GM06990 (cell line): ENCODE measurements around the gene ENOX1.

Experiments
- DNase-seq: peaks from one replicate; pipeline ENCODE4 v3.0.0-alpha.2; 2011; ENCODE audit not compliant: insufficient read length; ENCODE audit errors: extremely low read depth
- H3K27me3 ChIP-seq: replicated peaks from 2 replicates; pipeline ENCODE4 v1.6.0; 2011; ENCODE audit warnings: low read length; ENCODE audit not compliant: control insufficient read depth, insufficient read depth
- H3K36me3 ChIP-seq: 2 replicates; pipeline ENCODE4 v1.5.1; 2011; ENCODE audit warnings: low read length; ENCODE audit not compliant: control insufficient read depth, insufficient read depth
- H3K4me3 ChIP-seq: replicated peaks from 2 replicates; pipeline ENCODE4 v1.5.1; 2011; ENCODE audit warnings: low read depth, mild to moderate bottlenecking, control low read depth, low read length
- TF ChIP-seq, protein P1 (sequence below): IDR thresholded peaks from 2 replicates; pipeline ENCODE4 v1.5.1; 2011; ENCODE audit warnings: low read length, control low read depth, mild to moderate bottlenecking, inconsistent platforms; ENCODE audit not compliant: insufficient read depth, poor library complexity, severe bottlenecking

Gene ENOX1

DNA sequence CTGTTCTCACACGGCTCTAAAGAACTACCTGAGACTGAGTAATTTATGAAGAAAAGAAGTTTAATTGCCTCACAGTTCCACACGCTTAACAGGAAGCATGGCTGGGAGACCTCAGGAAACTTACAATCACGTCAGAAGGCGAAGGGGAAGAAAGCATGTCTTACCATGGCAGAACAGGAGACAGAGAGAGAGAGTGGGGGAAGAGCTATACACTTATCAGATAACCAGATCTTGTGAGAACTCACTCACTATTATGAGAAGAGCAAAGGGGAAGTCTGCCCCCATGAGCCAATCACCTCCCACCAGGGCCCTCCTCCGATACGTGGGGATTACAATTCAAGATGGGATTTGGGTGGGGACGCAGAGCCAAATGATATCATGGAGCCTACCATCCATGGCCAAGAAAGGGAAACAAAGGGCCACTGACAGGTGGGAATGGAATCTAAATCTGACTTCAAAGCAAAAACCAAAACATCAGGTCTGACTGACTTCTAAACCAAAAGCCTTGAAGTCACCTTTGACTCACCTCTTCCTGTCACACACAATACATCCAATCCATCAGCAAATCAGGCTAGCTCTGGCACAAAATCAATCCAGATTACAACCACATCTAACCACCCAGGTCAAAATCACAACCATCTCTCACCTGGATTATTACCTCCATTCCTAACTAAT, 189.7 kb downstream of the ENOX1 start:
- Histone ChIP-seq H3K27me3 (no peaks in the 10 kb centered on the region), H3K4me3 (no peak overlapping the region), H3K36me3 (no peaks in the 10 kb centered on the region)
- TF ChIP-seq, protein P1, sequence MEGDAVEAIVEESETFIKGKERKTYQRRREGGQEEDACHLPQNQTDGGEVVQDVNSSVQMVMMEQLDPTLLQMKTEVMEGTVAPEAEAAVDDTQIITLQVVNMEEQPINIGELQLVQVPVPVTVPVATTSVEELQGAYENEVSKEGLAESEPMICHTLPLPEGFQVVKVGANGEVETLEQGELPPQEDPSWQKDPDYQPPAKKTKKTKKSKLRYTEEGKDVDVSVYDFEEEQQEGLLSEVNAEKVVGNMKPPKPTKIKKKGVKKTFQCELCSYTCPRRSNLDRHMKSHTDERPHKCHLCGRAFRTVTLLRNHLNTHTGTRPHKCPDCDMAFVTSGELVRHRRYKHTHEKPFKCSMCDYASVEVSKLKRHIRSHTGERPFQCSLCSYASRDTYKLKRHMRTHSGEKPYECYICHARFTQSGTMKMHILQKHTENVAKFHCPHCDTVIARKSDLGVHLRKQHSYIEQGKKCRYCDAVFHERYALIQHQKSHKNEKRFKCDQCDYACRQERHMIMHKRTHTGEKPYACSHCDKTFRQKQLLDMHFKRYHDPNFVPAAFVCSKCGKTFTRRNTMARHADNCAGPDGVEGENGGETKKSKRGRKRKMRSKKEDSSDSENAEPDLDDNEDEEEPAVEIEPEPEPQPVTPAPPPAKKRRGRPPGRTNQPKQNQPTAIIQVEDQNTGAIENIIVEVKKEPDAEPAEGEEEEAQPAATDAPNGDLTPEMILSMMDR = no peak
- DNase-seq = no peak

DNA sequence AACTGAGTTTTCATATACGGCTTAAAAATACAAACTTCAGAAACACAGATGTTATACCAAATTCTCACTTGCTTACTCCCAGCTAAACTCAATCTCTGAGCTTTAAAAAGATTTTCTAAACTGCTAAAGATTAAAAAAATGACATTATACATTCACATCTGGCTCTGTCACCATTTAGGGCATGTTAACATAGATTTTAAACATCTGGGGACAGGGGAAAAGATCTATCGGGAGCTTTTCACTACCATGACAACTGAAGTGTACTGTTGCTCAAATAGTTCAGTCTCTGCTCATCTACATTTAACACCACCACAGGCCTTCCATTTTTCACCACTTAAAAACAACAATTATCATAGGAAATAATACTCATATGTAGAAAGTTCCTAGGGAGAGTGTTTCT, 190.8 kb downstream of the ENOX1 start:
- TF ChIP-seq, protein P1 = no peak
- no peaks in the 10 kb centered on the region for H3K36me3 ChIP-seq
- no peaks in the 10 kb centered on the region for H3K27me3 ChIP-seq
- H3K4me3 ChIP-seq = no peak overlapping the region
- no peak for DNase-seq

DNA sequence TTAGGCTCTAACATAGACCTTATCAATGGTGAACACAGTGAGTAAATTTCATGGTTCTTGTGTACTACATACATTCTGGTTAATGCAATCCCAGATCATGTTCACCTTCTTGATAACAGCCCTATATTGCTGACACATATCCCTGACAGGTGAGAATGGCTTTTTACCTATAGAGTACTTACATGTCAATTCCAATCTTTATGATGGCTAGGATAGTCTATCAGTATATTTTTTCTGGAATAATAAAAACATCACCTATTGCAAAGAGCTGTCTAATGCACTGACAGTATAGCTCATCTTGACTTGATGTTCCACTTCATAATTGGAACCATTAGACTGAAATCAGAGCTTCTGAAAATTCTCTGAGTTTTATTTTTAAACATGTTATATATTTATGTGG, 199.4 kb downstream of the ENOX1 start:
- Histone ChIP-seq H3K27me3 (no peaks in the 10 kb centered on the region), H3K4me3 (no peak overlapping the region), H3K36me3 (no peaks in the 10 kb centered on the region)
- TF ChIP-seq, protein P1 = no peak
- no peak for DNase-seq

DNA sequence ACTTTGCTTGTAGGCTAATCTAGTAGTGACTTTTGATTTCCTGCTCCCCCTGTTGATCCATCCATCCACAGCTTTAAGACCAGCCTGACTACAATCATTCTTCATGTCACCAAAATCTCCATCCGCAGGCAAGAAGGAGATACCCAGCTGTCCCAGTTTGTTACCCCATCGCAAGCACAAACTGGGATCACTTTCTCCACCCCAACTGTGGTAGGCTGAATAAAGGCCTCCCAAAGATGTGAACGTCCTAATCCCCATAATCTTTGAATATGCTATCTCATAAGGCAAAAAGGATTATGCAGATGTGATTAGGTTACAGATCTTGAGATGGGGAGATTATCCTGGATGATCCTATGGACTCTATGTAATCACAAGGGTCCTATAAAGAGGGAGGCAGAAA, 202.0 kb downstream of the ENOX1 start:
- H3K4me3 ChIP-seq = no peak overlapping the region
- no peaks in the 10 kb centered on the region for H3K36me3 ChIP-seq
- DNase-seq = no peak
- H3K27me3 ChIP-seq = no peaks in the 10 kb centered on the region
- TF ChIP-seq, protein P1 = no peak

DNA sequence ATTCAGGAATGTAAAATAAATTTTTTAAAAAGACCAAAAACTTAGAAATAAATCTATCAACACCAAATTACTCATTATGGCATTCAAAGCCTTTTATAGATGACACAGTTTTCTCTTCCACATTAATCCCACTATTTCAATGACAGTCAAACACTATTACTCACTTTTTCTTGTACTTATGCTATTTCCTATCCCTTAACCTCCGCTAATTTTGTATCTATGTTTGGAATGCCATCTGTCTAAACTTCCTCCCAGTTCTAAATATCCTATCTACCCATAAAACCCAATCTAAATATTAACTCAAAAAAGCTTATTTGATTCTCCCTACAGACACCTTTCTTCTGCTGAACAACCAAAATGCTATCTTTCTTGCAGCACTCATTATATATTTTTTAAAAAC, 203.5 kb downstream of the ENOX1 start:
- Histone ChIP-seq H3K36me3 (no peaks in the 10 kb centered on the region), H3K4me3 (no peak overlapping the region), H3K27me3 (no peaks in the 10 kb centered on the region)
- TF ChIP-seq, protein P1 = no peak
- DNase-seq = no peak

DNA sequence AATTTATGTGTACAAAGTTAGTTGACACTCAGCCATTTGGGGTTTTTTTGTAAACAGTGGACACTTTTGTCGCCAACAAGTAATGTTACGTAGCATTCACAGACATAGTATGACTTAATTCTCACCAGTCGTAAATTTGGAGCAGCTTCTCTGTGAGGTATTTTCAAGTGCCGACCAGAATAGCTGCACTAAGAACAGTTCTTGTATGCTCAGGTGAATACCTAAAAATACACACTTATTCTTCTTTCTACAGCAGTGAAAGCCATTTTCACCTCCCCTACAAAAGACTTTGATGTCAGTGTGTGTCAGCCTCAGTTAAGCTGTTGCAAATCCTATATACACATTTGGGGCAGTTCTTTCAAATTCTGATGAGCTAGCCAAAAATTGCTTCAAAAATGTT, 206.5 kb downstream of the ENOX1 start:
- TF ChIP-seq, protein P1 = no peak
- no peak for DNase-seq
- H3K4me3 ChIP-seq = no peak overlapping the region
- no peaks in the 10 kb centered on the region for H3K27me3 ChIP-seq
- H3K36me3 ChIP-seq = no peaks in the 10 kb centered on the region
